K562 (cell line): ENCODE data around the gene IMMP2L. TPM values are rescaled to one million over a fixed set of nuclear protein-coding genes. Genes with fewer than 3 reads are reported as not detected.
A peak's percentile ranks its signal among the peaks of the same experiment; 100 is the strongest.

Experiments
- ATF4 ChIP-seq: fragments of 450-650 bp; formaldehyde crosslinking; IDR thresholded peaks from 2 replicates; pipeline ENCODE4 v1.4.0; 2022; ENCODE audit warnings: mild to moderate bottlenecking, moderate library complexity
- CBX5 ChIP-seq: IDR thresholded peaks from 2 replicates; pipeline ENCODE4 v1.6.1; 2014; ENCODE audit warnings: low read depth, borderline replicate concordance
- CHD2 ChIP-seq: IDR thresholded peaks from 2 replicates; pipeline ENCODE4 v1.6.1; 2011; ENCODE audit warnings: low read depth, low read length
- DPF2 ChIP-seq: fragments of 450-650 bp; IDR thresholded peaks from 2 replicates; pipeline ENCODE4 v1.6.1; 2016
- HDAC1 ChIP-seq, 2 experiments: fragments of 450-650 bp; IDR thresholded peaks; 2 replicates each; pipeline ENCODE4 v1.6.1; 2016 to 2017; ENCODE audit warnings: inconsistent platforms in 1 of 2, mild to moderate bottlenecking in 1 of 2, moderate library complexity in 1 of 2
- JUNB ChIP-seq: fragments of 450-650 bp; formaldehyde crosslinking; conservative IDR thresholded peaks from 2 replicates; pipeline ENCODE4 v1.4.0; 2020; ENCODE audit warnings: mild to moderate bottlenecking
- KLF6 ChIP-seq: fragments of 250-450 bp; sonication (Bioruptor Pico); IDR thresholded peaks from 2 replicates; pipeline ENCODE4 v1.4.0; 2020; ENCODE audit warnings: mild to moderate bottlenecking, moderate library complexity, borderline replicate concordance
- MEIS2 ChIP-seq: fragments of 450-650 bp; IDR thresholded peaks from 2 replicates; pipeline ENCODE4 v1.6.1; 2014; ENCODE audit warnings: mild to moderate bottlenecking; ENCODE audit not compliant: partially characterized antibody
- OTX1 ChIP-seq: fragments of 450-650 bp; formaldehyde crosslinking; IDR thresholded peaks from 2 replicates; pipeline ENCODE4 v1.4.0; 2022; ENCODE audit warnings: mild to moderate bottlenecking
- POLR2AphosphoS5 ChIP-seq: IDR thresholded peaks from 2 replicates; pipeline ENCODE4 v1.6.1; 2011; ENCODE audit warnings: mild to moderate bottlenecking, low read depth, low read length, moderate library complexity; ENCODE audit not compliant: control insufficient read depth, insufficient read depth
- RB1 ChIP-seq: fragments of 450-650 bp; IDR thresholded peaks from 2 replicates; pipeline ENCODE4 v1.6.1; 2017; ENCODE audit warnings: low read depth, mild to moderate bottlenecking
- RFX1 ChIP-seq: fragments of 450-650 bp; IDR thresholded peaks from 2 replicates; pipeline ENCODE4 v1.6.1; 2016; ENCODE audit warnings: mild to moderate bottlenecking, moderate library complexity
- SMARCC2 ChIP-seq: fragments of 450-650 bp; IDR thresholded peaks from 2 replicates; pipeline ENCODE4 v1.6.1; 2017; ENCODE audit warnings: antibody characterized with exemption, moderate library complexity, mild to moderate bottlenecking, low read depth
- SUPT5H ChIP-seq: fragments of 450-650 bp; IDR thresholded peaks from 2 replicates; pipeline ENCODE4 v1.6.1; 2016
- TBL1XR1 ChIP-seq, 2 experiments: IDR thresholded peaks; 2 replicates each; pipeline ENCODE4 v1.6.1; 2012; ENCODE audit warnings: improper control_type of control experiment in 2 of 2, low read length in 2 of 2, mild to moderate bottlenecking in 1 of 2
- TCF7L2 ChIP-seq: fragments of 150-350 bp; IDR thresholded peaks from 2 replicates; pipeline ENCODE4 v1.6.1; 2016; ENCODE audit warnings: low read depth, mild to moderate bottlenecking, low read length, moderate library complexity
- TCFL5 ChIP-seq: fragments of 250-450 bp; sonication (Bioruptor Pico); conservative IDR thresholded peaks from 2 replicates; pipeline ENCODE4 v1.6.1; 2021; ENCODE audit warnings: mild to moderate bottlenecking, moderate library complexity, matching md5 sums
- ZBTB40 ChIP-seq, 2 experiments: fragments of 450-650 bp in 1 of 2; sonication (generic) in 1 of 2; formaldehyde crosslinking in 1 of 2; IDR thresholded peaks; 2 replicates each; pipeline versions ENCODE4 v1.7.1 to v1.9.0; 2016 to 2022; ENCODE audit warnings: inconsistent platforms in 1 of 2, mild to moderate bottlenecking in 1 of 2, missing genetic modification reagents in 1 of 2
- ZKSCAN3 ChIP-seq: fragments of 250-450 bp; sonication (Bioruptor Pico); IDR thresholded peaks from 2 replicates; pipeline ENCODE4 v1.4.0; 2020
- ZNF274 ChIP-seq: IDR thresholded peaks from 2 replicates; pipeline ENCODE4 v1.6.1; 2011; ENCODE audit warnings: low read depth, mild to moderate bottlenecking, low read length, moderate library complexity, borderline replicate concordance
- ZNF507 ChIP-seq: conservative IDR thresholded peaks from 2 replicates; pipeline ENCODE4 v1.6.1; 2017; ENCODE audit warnings: missing genetic modification characterization, missing compliant biosample characterization
- ZNF695 ChIP-seq: fragments of 450-650 bp; formaldehyde crosslinking; IDR thresholded peaks from 2 replicates; pipeline ENCODE4 v1.4.0; 2020; ENCODE audit warnings: mild to moderate bottlenecking, moderate library complexity
- ZNF699 ChIP-seq: fragments of 250-450 bp; sonication (Bioruptor Pico); IDR thresholded peaks from 2 replicates; pipeline ENCODE4 v1.8.0; 2021; ENCODE audit warnings: mild to moderate bottlenecking, moderate library complexity; ENCODE audit not compliant: insufficient replicate concordance
- polyA plus RNA-seq, 8 experiments: library from polyadenylated mRNA; depleted of rRNA in 4 of 8; stranded (reverse) in 5 of 8; unstranded in 3 of 8; fragments of >200 nt; fragmentation: Nextera tagmentation in 2 of 8; fragmentation: Illumina TruSeq in 1 of 8; extraction: Ambion mirVana in 2 of 8; extraction: Trizol in 1 of 8; gene quantifications; 2 replicates each; pipeline versions ENCODE4 v1.2.1 to v1.2.3, GENCODE V29; 2011 to 2014; ENCODE audit warnings: inconsistent platforms in 1 of 8, missing spikeins in 1 of 8
- total RNA-seq, 7 experiments: library from RNA; depleted of rRNA in 6 of 7; stranded (reverse); fragments of >200 nt in 6 of 7; fragmentation: Illumina TruSeq in 2 of 7; extraction: Trizol in 2 of 7; gene quantifications; 2 replicates each; pipeline versions ENCODE4 v1.2.1 to v1.2.3, GENCODE V29; 2011 to 2021; ENCODE audit warnings: low replicate concordance in 1 of 7

Gene IMMP2L
- total and polyA plus RNA-seq, 9 of the 15 experiments (the other 6 are each of a cell fraction or from before 2014, with no cell fraction given), result 29.7 to 116 (median 53.0) TPM

GRCh38 chr7:111074748-111075146, 487.5 kb downstream of the IMMP2L start (continued):
- no peak for TF ChIP-seq OTX1 (CRISPR knock-in tag)
- TF ChIP-seq TCFL5 (CRISPR knock-in tag), result no peak
- no peak for TF ChIP-seq ZNF274
- peak; percentile 55 for TF ChIP-seq MEIS2
- TF ChIP-seq ATF4, result no peak
- no peak for TF ChIP-seq RB1
- TF ChIP-seq RFX1, result no peak
- no peak for TF ChIP-seq JUNB
- 0 out of 2 replicates have a peak, but pooled peaks have one; percentile 26 for TF ChIP-seq SMARCC2
- no peak for TF ChIP-seq SUPT5H
- peak; percentile 71 for TF ChIP-seq DPF2
- no peak for TF ChIP-seq CBX5
- TF ChIP-seq ZKSCAN3, result no peak
- no peak for TF ChIP-seq ZBTB40 (IDR thresholded peaks at IDR 0.05)
- no peak for TF ChIP-seq ZBTB40 (CRISPR knock-in tag; IDR thresholded peaks at IDR 0.05)
- no peak for TF ChIP-seq POLR2AphosphoS5
- TF ChIP-seq TCF7L2, result peak; percentile 78
- TF ChIP-seq ZNF695, result no peak
- peak in 1 of 2 experiments; percentile 71; a peak in 2 of 4 replicates for TF ChIP-seq HDAC1 (IDR thresholded peaks at IDR 0.05)
- no peak for TF ChIP-seq KLF6 (CRISPR knock-in tag)
- TF ChIP-seq CHD2, result no peak
- no peak for TF ChIP-seq TBL1XR1 (IDR thresholded peaks at IDR 0.05; ENCODE audit: low read length in 2 of 2)
- TF ChIP-seq ZNF507 (tag), result no peak
- TF ChIP-seq ZNF699 (CRISPR knock-in tag), result no peak
